Endothelial cell of umbilical vein (primary cell): Measurements from ENCODE around the gene ANKS1B. TPM values are rescaled to one million over a fixed set of nuclear protein-coding genes. Genes with fewer than 3 reads are reported as not detected.

Source experiments
- BruUV-seq: library from RNA; stranded (reverse); fragments of 400-500 nt; replicated peaks from 2 replicates; lab custom pipeline; 2021; lab: Mats Ljungman, UMichigan
- CTCF ChIA-PET: fragments of 300-600, 350-600 bp; sonication (Branson Sonifier 250); formaldehyde crosslinking; loops from one replicate; lab custom pipeline; 2021; ENCODE audit warnings: antibody characterized with exemption, inconsistent platforms; lab: Charles Lee
- POLR2A ChIA-PET: fragments of 300-600, 350-600 bp; sonication (Branson Sonifier 250); formaldehyde crosslinking; loops from one replicate; lab custom pipeline; 2021; ENCODE audit warnings: antibody characterized with exemption, inconsistent platforms; lab: Charles Lee
- DNase-seq: peaks from one replicate; pipeline ENCODE4 v3.0.0-alpha.2; 2011; ENCODE audit warnings: low read depth, low spot score
- FAIRE-seq: peaks from 2 replicates; lab custom pipeline; 2011; peaks lifted over from hg19 to GRCh38; lab: Jason Lieb, UNC
- H2AFZ ChIP-seq: 2 replicates; pipeline ENCODE4 v1.6.0; 2012; ENCODE audit warnings: low read depth, low read length, control low read depth, inconsistent platforms
- H3K27ac ChIP-seq: 2 replicates; pipeline ENCODE4 v1.5.1; 2011; ENCODE audit warnings: low read depth, mild to moderate bottlenecking, control low read depth, low read length, moderate library complexity; ENCODE audit not compliant: insufficient read depth
- H3K27me3 ChIP-seq, 2 experiments: 2 replicates each; pipeline versions ENCODE4 v1.6.0 to v1.6.1; 2011; ENCODE audit warnings: low read length in 2 of 2, mixed read lengths in 1 of 2; ENCODE audit not compliant: control insufficient read depth in 2 of 2, insufficient read depth in 2 of 2
- H3K36me3 ChIP-seq, 2 experiments: 2 replicates in 1 of 2; 3 replicates in 1 of 2; pipeline ENCODE4 v1.5.1; 2011; ENCODE audit warnings: low read length in 2 of 2, mild to moderate bottlenecking in 1 of 2, moderate library complexity in 1 of 2; ENCODE audit not compliant: control insufficient read depth in 2 of 2, insufficient read depth in 2 of 2; ENCODE audit errors: extremely low read depth in 1 of 2
- H3K4me1 ChIP-seq: 3 replicates; pipeline ENCODE4 v1.5.1; 2011; ENCODE audit warnings: mild to moderate bottlenecking, low read length; ENCODE audit not compliant: control insufficient read depth, insufficient read depth; ENCODE audit errors: extremely low read depth
- H3K4me2 ChIP-seq: 2 replicates; pipeline ENCODE4 v1.6.1; 2011; ENCODE audit warnings: low read length, control low read depth, mixed read lengths; ENCODE audit not compliant: insufficient read depth
- H3K4me3 ChIP-seq, 3 experiments: fragments of 200-600 bp in 1 of 3; sonication (generic), shearing (Covaris generic) in 1 of 3; replicated peaks in 1 of 3; 2 replicates each; pipeline ENCODE4 v1.5.1; 2011 to 2016; ENCODE audit warnings: control low read depth in 3 of 3, low read length in 3 of 3, mild to moderate bottlenecking in 2 of 3, inconsistent platforms in 1 of 3, low read depth in 1 of 3, moderate library complexity in 1 of 3; ENCODE audit not compliant: insufficient read depth in 1 of 3
- H3K79me2 ChIP-seq: 2 replicates; pipeline ENCODE4 v1.6.0; 2012; ENCODE audit warnings: low read length, inconsistent platforms; ENCODE audit not compliant: control insufficient read depth, insufficient read depth
- H3K9ac ChIP-seq: replicated peaks from 2 replicates; pipeline ENCODE3; 2011; ENCODE audit warnings: low read length, control low read depth; ENCODE audit not compliant: insufficient read depth; ENCODE audit errors: extremely low read depth
- H3K9me1 ChIP-seq: replicated peaks from 3 replicates; pipeline ENCODE4 v1.6.0; 2011; ENCODE audit warnings: mild to moderate bottlenecking, low read length; ENCODE audit not compliant: control insufficient read depth, insufficient read depth; ENCODE audit errors: extremely low read depth
- H3K9me3 ChIP-seq: replicated peaks from 2 replicates; pipeline ENCODE4 v1.5.1; 2012; ENCODE audit warnings: low read length, inconsistent platforms; ENCODE audit not compliant: control insufficient read depth, insufficient read depth
- H4K20me1 ChIP-seq: replicated peaks from 2 replicates; pipeline ENCODE3; 2011; ENCODE audit warnings: mild to moderate bottlenecking, low read length; ENCODE audit not compliant: control insufficient read depth, insufficient read depth; ENCODE audit errors: extremely low read depth
- EZH2 ChIP-seq: IDR thresholded peaks from 2 replicates; pipeline ENCODE4 v1.6.1; 2012; ENCODE audit warnings: borderline replicate concordance, low read depth, mild to moderate bottlenecking, moderate library complexity, low read length, inconsistent platforms; ENCODE audit not compliant: severe bottlenecking
- FOS ChIP-seq: IDR thresholded peaks from 2 replicates; pipeline ENCODE4 v1.6.1; 2011; ENCODE audit warnings: mild to moderate bottlenecking, low read length, moderate library complexity, borderline replicate concordance; ENCODE audit not compliant: insufficient read depth
- GATA2 ChIP-seq: IDR thresholded peaks from 2 replicates; pipeline ENCODE4 v1.7.0; 2011; ENCODE audit warnings: low read depth, mild to moderate bottlenecking, moderate library complexity, mixed read lengths, low read length; ENCODE audit not compliant: insufficient read length, insufficient read depth
- JUN ChIP-seq: IDR thresholded peaks from 2 replicates; pipeline ENCODE4 v1.6.1; 2011; ENCODE audit warnings: borderline replicate concordance, low read depth; ENCODE audit not compliant: insufficient read length, insufficient read depth
- MYC ChIP-seq: IDR thresholded peaks from one replicate; pipeline ENCODE4 v1.6.1; 2011; ENCODE audit warnings: mild to moderate bottlenecking, low read depth, low read length
- POLR2A ChIP-seq: IDR thresholded peaks from 2 replicates; pipeline ENCODE4 v1.6.1; 2012; ENCODE audit warnings: low read depth, mild to moderate bottlenecking, control low read depth, low read length
- POLR2AphosphoS5 ChIP-seq: IDR thresholded peaks from 2 replicates; pipeline ENCODE4 v1.6.1; 2012; ENCODE audit warnings: low read depth, mild to moderate bottlenecking, control low read depth, low read length, moderate library complexity; ENCODE audit not compliant: insufficient read depth
- dilution Hi-C: fragments of 300-500 bp; cut with MboI; formaldehyde crosslinking; loops from one replicate; pipeline ENCODE4 v1.15.0; 2019; ENCODE audit warnings: low sequenced_read_pairs; ENCODE audit not compliant: extremely low pct_ligation_motif_present
- intact Hi-C: fragments of 100-400 bp; cut with micrococcal nuclease; formaldehyde crosslinking; loops from one replicate; pipeline ENCODE4 v1.10.0; 2022
- polyA plus RNA-seq, 4 experiments: library from polyadenylated mRNA; depleted of rRNA in 3 of 4; stranded (reverse) in 3 of 4; unstranded in 1 of 4; fragments of >200 nt; gene quantifications; 2 replicates each; pipeline versions ENCODE4 v1.2.1 to v1.2.3, GENCODE V29; 2011 to 2012; ENCODE audit warnings: missing spikeins in 1 of 4
- total RNA-seq: library from RNA; stranded (reverse); gene quantifications from 2 replicates; pipeline ENCODE4 v1.2.3, GENCODE V29; 2021
- TF ChIP-seq, protein P1 (sequence below), 2 donors: IDR thresholded peaks; 1 replicate in 1 of 2; 2 replicates in 1 of 2; pipeline ENCODE4 v1.5.1; 2011; ENCODE audit warnings: low read length in 2 of 2, mild to moderate bottlenecking in 2 of 2, moderate library complexity in 2 of 2, control low read depth in 1 of 2, inconsistent platforms in 1 of 2, low read depth in 1 of 2; ENCODE audit not compliant: insufficient read depth in 1 of 2; ENCODE audit errors: extremely low read depth in 1 of 2
- TF ChIP-seq, protein P2 (sequence below): IDR thresholded peaks from 2 replicates; pipeline ENCODE4 v1.6.1; 2011; ENCODE audit not compliant: insufficient read depth, insufficient read length

ANKS1B gene
- total and polyA plus RNA-seq, 2 donors (not counting 3 experiments of a cell fraction or from before 2014, with no cell fraction given) = 0.15 to 0.38 TPM

DNA sequence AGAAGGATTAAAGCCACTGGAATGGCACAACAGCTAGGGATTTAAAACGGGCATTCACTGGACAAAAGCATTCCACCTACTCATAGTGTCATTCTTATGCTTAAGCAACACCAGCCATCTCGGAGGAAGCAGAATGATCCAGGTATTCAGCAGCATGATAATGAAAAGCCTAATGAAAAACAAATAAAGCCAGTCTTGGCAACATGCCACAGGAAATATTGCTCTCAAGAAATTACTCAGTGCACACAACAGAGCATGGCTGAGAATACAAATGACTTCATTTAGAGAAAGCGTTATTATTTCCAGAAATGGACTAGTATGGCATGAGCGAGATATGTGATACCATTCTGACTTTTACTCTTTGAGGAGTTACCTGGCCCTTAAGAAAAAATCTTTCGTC is 897.5 kb downstream of the ANKS1B start:
- DNase-seq = no peak
- intact Hi-C loops = no loop called here
- no peaks in the 10 kb centered on the region for H3K4me1 ChIP-seq
- ChIA-PET POLR2A (no interaction called here), CTCF (no interaction called here)
- no peak overlapping the region for H3K4me3 ChIP-seq
- H4K20me1 ChIP-seq = no peaks in the 10 kb centered on the region
- H3K9me3 ChIP-seq = peaks cover 2% of the 10 kb centered on the region
- no peaks in the 10 kb centered on the region for H3K79me2 ChIP-seq
- H3K27ac ChIP-seq = no peak overlapping the region
- no peak overlapping the region for H2AFZ ChIP-seq
- dilution Hi-C loops = no loop called here
- H3K4me2 ChIP-seq = no peak overlapping the region
- no peaks in the 10 kb centered on the region for H3K36me3 ChIP-seq
- H3K9ac ChIP-seq = no peak overlapping the region
- H3K27me3 ChIP-seq = no peaks in the 10 kb centered on the region
- H3K9me1 ChIP-seq = no peaks in the 10 kb centered on the region
- no TSS peak for BruUV-seq
- no peak for TF ChIP-seq FOS
- TF ChIP-seq, protein P1, sequence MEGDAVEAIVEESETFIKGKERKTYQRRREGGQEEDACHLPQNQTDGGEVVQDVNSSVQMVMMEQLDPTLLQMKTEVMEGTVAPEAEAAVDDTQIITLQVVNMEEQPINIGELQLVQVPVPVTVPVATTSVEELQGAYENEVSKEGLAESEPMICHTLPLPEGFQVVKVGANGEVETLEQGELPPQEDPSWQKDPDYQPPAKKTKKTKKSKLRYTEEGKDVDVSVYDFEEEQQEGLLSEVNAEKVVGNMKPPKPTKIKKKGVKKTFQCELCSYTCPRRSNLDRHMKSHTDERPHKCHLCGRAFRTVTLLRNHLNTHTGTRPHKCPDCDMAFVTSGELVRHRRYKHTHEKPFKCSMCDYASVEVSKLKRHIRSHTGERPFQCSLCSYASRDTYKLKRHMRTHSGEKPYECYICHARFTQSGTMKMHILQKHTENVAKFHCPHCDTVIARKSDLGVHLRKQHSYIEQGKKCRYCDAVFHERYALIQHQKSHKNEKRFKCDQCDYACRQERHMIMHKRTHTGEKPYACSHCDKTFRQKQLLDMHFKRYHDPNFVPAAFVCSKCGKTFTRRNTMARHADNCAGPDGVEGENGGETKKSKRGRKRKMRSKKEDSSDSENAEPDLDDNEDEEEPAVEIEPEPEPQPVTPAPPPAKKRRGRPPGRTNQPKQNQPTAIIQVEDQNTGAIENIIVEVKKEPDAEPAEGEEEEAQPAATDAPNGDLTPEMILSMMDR (IDR thresholded peaks at IDR 0.05; ENCODE audit: extremely low read depth in 1 of 2, insufficient read depth in 1 of 2, low read depth in 1 of 2, low read length in 2 of 2) = no peak
- no peak for TF ChIP-seq POLR2AphosphoS5
- TF ChIP-seq EZH2 = no peak
- no peak for TF ChIP-seq MYC
- TF ChIP-seq, protein P2, sequence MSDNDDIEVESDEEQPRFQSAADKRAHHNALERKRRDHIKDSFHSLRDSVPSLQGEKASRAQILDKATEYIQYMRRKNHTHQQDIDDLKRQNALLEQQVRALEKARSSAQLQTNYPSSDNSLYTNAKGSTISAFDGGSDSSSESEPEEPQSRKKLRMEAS = no peak
- TF ChIP-seq JUN = no peak
- no peak for TF ChIP-seq POLR2A
- TF ChIP-seq GATA2 = no peak
- no peak for FAIRE-seq
